ENCODE results near the gene C12orf57. TPM values are rescaled to one million over a fixed set of nuclear protein-coding genes. Genes with fewer than 3 reads are reported as not detected.

The C12orf57 gene
- total and polyA plus RNA-seq, 2 of the 13 experiments (the other 11 are each of a cell fraction or from before 2014, with no cell fraction given), result 84.0 to 287 TPM

DNA sequence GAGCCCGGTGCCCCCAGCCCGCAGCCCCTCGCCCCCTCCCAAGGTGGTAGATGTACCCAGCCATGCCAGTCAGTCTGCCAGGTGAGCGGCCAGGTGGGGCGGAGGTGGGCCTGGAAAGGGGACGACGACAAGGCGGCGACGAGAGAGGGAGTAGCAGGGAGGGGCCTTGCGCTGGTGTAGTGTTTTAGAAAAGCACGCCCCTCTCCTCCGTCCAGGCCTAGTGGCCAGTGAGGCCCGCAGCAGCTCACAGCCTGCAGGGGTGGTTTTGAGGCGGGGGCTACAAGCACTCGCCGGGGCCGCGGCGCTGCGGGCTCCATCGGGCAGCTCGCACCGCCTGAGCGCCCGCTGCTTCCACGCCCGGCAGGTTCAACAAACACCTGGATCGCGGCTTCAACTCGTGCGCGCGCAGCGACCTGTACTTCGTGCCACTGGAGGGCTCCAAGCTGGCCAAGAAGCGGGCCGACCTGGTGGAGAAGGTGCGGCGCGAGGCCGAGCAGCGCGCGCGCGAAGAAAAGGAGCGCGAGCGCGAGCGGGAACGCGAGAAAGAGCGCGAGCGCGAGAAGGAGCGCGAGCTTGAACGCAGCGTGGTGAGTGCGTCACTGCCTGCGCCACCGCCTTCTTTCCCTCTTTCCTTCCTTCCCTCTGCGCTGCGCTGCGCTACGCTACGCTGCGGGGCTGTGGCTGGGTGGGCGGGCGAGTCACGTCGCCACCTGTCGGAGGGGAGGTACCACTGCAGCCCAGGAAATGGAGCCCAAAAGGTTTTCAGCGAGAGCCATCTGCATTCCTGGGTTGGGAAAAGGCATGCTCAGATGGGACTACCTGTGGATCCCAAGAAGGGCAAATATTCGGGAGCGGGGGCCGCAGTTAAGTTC, 6.1 kb upstream of the C12orf57 start (continued):
- TF ChIP-seq SRSF1 (optimal IDR thresholded peaks at IDR 0.05; ENCODE audit: low read depth, low read length), result peak; percentile 66
- TF ChIP-seq, protein P1, sequence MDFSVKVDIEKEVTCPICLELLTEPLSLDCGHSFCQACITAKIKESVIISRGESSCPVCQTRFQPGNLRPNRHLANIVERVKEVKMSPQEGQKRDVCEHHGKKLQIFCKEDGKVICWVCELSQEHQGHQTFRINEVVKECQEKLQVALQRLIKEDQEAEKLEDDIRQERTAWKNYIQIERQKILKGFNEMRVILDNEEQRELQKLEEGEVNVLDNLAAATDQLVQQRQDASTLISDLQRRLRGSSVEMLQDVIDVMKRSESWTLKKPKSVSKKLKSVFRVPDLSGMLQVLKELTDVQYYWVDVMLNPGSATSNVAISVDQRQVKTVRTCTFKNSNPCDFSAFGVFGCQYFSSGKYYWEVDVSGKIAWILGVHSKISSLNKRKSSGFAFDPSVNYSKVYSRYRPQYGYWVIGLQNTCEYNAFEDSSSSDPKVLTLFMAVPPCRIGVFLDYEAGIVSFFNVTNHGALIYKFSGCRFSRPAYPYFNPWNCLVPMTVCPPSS (IDR thresholded peaks at IDR 0.05), result no peak
- TF ChIP-seq YY1 (IDR thresholded peaks at IDR 0.05; ENCODE audit: insufficient read depth, insufficient replicate concordance, low read depth, low read length), result peak; percentile 81
- TF ChIP-seq, protein P2, sequence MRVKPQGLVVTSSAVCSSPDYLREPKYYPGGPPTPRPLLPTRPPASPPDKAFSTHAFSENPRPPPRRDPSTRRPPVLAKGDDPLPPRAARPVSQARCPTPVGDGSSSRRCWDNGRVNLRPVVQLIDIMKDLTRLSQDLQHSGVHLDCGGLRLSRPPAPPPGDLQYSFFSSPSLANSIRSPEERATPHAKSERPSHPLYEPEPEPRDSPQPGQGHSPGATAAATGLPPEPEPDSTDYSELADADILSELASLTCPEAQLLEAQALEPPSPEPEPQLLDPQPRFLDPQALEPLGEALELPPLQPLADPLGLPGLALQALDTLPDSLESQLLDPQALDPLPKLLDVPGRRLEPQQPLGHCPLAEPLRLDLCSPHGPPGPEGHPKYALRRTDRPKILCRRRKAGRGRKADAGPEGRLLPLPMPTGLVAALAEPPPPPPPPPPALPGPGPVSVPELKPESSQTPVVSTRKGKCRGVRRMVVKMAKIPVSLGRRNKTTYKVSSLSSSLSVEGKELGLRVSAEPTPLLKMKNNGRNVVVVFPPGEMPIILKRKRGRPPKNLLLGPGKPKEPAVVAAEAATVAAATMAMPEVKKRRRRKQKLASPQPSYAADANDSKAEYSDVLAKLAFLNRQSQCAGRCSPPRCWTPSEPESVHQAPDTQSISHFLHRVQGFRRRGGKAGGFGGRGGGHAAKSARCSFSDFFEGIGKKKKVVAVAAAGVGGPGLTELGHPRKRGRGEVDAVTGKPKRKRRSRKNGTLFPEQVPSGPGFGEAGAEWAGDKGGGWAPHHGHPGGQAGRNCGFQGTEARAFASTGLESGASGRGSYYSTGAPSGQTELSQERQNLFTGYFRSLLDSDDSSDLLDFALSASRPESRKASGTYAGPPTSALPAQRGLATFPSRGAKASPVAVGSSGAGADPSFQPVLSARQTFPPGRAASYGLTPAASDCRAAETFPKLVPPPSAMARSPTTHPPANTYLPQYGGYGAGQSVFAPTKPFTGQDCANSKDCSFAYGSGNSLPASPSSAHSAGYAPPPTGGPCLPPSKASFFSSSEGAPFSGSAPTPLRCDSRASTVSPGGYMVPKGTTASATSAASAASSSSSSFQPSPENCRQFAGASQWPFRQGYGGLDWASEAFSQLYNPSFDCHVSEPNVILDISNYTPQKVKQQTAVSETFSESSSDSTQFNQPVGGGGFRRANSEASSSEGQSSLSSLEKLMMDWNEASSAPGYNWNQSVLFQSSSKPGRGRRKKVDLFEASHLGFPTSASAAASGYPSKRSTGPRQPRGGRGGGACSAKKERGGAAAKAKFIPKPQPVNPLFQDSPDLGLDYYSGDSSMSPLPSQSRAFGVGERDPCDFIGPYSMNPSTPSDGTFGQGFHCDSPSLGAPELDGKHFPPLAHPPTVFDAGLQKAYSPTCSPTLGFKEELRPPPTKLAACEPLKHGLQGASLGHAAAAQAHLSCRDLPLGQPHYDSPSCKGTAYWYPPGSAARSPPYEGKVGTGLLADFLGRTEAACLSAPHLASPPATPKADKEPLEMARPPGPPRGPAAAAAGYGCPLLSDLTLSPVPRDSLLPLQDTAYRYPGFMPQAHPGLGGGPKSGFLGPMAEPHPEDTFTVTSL (CRISPR knock-in tag; IDR thresholded peaks at IDR 0.05; ENCODE audit: borderline replicate concordance), result 0 out of 2 replicates have a peak, but pooled peaks have one; percentile 30
- TF ChIP-seq, protein P3, sequence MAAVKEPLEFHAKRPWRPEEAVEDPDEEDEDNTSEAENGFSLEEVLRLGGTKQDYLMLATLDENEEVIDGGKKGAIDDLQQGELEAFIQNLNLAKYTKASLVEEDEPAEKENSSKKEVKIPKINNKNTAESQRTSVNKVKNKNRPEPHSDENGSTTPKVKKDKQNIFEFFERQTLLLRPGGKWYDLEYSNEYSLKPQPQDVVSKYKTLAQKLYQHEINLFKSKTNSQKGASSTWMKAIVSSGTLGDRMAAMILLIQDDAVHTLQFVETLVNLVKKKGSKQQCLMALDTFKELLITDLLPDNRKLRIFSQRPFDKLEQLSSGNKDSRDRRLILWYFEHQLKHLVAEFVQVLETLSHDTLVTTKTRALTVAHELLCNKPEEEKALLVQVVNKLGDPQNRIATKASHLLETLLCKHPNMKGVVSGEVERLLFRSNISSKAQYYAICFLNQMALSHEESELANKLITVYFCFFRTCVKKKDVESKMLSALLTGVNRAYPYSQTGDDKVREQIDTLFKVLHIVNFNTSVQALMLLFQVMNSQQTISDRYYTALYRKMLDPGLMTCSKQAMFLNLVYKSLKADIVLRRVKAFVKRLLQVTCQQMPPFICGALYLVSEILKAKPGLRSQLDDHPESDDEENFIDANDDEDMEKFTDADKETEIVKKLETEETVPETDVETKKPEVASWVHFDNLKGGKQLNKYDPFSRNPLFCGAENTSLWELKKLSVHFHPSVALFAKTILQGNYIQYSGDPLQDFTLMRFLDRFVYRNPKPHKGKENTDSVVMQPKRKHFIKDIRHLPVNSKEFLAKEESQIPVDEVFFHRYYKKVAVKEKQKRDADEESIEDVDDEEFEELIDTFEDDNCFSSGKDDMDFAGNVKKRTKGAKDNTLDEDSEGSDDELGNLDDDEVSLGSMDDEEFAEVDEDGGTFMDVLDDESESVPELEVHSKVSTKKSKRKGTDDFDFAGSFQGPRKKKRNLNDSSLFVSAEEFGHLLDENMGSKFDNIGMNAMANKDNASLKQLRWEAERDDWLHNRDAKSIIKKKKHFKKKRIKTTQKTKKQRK (IDR thresholded peaks at IDR 0.05; ENCODE audit: low read length), result no peak
- TF ChIP-seq, protein P4, sequence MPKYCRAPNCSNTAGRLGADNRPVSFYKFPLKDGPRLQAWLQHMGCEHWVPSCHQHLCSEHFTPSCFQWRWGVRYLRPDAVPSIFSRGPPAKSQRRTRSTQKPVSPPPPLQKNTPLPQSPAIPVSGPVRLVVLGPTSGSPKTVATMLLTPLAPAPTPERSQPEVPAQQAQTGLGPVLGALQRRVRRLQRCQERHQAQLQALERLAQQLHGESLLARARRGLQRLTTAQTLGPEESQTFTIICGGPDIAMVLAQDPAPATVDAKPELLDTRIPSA (CRISPR knock-in tag; IDR thresholded peaks at IDR 0.05; ENCODE audit: borderline replicate concordance), result no peak
- peak; percentile 46; the same call in 1 of the 2 replicates for TF ChIP-seq NR2F2 (IDR thresholded peaks at IDR 0.05; ENCODE audit: borderline replicate concordance, low read depth)
- TF ChIP-seq PHF8 (CRISPR knock-in tag; IDR thresholded peaks at IDR 0.05), result peak; percentile 88
- TF ChIP-seq MAFG (CRISPR knock-in tag; IDR thresholded peaks at IDR 0.05), result no peak
- TF ChIP-seq TOPORS (CRISPR knock-in tag; IDR thresholded peaks at IDR 0.05), result peak; percentile 86
- peak; percentile 51; the same call in 1 of the 2 replicates for TF ChIP-seq MEIS2 (CRISPR knock-in tag; IDR thresholded peaks at IDR 0.05)
- TF ChIP-seq, protein P5, sequence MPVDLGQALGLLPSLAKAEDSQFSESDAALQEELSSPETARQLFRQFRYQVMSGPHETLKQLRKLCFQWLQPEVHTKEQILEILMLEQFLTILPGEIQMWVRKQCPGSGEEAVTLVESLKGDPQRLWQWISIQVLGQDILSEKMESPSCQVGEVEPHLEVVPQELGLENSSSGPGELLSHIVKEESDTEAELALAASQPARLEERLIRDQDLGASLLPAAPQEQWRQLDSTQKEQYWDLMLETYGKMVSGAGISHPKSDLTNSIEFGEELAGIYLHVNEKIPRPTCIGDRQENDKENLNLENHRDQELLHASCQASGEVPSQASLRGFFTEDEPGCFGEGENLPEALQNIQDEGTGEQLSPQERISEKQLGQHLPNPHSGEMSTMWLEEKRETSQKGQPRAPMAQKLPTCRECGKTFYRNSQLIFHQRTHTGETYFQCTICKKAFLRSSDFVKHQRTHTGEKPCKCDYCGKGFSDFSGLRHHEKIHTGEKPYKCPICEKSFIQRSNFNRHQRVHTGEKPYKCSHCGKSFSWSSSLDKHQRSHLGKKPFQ (CRISPR knock-in tag; IDR thresholded peaks at IDR 0.05; ENCODE audit: insufficient replicate concordance), result peak; percentile 37
- TF ChIP-seq MYC (CRISPR knock-in tag; IDR thresholded peaks at IDR 0.05; ENCODE audit: borderline replicate concordance), result peak; percentile 89
- no peak for TF ChIP-seq MTF2 (CRISPR knock-in tag; IDR thresholded peaks at IDR 0.05; ENCODE audit: borderline replicate concordance)
- peak; percentile 92; the same call in 1 of the 2 replicates for TF ChIP-seq ZNF446 (CRISPR knock-in tag; IDR thresholded peaks at IDR 0.05)
